PFSK-1 (cell line): ENCODE results near the gene CHD5.

ENCODE experiments used
- FOXP2 ChIP-seq: optimal IDR thresholded peaks from 2 replicates; pipeline ENCODE3; 2011; ENCODE audit warnings: borderline replicate concordance, control low read depth, inconsistent platforms; ENCODE audit not compliant: insufficient read depth; ENCODE audit errors: extremely low read length, extremely low read depth
- POLR2AphosphoS5 ChIP-seq: IDR thresholded peaks from 2 replicates; pipeline ENCODE4 v1.6.1; 2012; ENCODE audit warnings: low read depth, mild to moderate bottlenecking, control low read depth, low read length, moderate library complexity
- SIN3A ChIP-seq: IDR thresholded peaks from 2 replicates; pipeline ENCODE4 v1.6.1; 2012; ENCODE audit warnings: mild to moderate bottlenecking, low read length, moderate library complexity, borderline replicate concordance; ENCODE audit not compliant: insufficient read depth
- TAF1 ChIP-seq: IDR thresholded peaks from 2 replicates; pipeline ENCODE4 v1.6.1; 2012; ENCODE audit warnings: low read length, control low read depth, borderline replicate concordance; ENCODE audit not compliant: insufficient read depth
- TF ChIP-seq, protein P1 (sequence below), 2 experiments: IDR thresholded peaks; 2 replicates each; pipeline versions ENCODE4 v1.6.1 to v1.8.0; 2011 to 2012; ENCODE audit warnings: low read depth in 2 of 2, low read length in 2 of 2, control low read depth in 1 of 2, inconsistent platforms in 1 of 2, mild to moderate bottlenecking in 1 of 2, moderate library complexity in 1 of 2; ENCODE audit not compliant: insufficient read depth in 1 of 2

The CHD5 gene

GRCh38 chr1:6150006-6150938 lies 29.8 kb downstream of the CHD5 start:
- TF ChIP-seq TAF1 (no peak), FOXP2 (no peak), SIN3A (no peak), POLR2AphosphoS5 (no peak)
- TF ChIP-seq, protein P1, sequence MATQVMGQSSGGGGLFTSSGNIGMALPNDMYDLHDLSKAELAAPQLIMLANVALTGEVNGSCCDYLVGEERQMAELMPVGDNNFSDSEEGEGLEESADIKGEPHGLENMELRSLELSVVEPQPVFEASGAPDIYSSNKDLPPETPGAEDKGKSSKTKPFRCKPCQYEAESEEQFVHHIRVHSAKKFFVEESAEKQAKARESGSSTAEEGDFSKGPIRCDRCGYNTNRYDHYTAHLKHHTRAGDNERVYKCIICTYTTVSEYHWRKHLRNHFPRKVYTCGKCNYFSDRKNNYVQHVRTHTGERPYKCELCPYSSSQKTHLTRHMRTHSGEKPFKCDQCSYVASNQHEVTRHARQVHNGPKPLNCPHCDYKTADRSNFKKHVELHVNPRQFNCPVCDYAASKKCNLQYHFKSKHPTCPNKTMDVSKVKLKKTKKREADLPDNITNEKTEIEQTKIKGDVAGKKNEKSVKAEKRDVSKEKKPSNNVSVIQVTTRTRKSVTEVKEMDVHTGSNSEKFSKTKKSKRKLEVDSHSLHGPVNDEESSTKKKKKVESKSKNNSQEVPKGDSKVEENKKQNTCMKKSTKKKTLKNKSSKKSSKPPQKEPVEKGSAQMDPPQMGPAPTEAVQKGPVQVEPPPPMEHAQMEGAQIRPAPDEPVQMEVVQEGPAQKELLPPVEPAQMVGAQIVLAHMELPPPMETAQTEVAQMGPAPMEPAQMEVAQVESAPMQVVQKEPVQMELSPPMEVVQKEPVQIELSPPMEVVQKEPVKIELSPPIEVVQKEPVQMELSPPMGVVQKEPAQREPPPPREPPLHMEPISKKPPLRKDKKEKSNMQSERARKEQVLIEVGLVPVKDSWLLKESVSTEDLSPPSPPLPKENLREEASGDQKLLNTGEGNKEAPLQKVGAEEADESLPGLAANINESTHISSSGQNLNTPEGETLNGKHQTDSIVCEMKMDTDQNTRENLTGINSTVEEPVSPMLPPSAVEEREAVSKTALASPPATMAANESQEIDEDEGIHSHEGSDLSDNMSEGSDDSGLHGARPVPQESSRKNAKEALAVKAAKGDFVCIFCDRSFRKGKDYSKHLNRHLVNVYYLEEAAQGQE (IDR thresholded peaks at IDR 0.05; ENCODE audit: insufficient read depth in 1 of 2, low read depth in 2 of 2, low read length in 2 of 2): no peak

DNA sequence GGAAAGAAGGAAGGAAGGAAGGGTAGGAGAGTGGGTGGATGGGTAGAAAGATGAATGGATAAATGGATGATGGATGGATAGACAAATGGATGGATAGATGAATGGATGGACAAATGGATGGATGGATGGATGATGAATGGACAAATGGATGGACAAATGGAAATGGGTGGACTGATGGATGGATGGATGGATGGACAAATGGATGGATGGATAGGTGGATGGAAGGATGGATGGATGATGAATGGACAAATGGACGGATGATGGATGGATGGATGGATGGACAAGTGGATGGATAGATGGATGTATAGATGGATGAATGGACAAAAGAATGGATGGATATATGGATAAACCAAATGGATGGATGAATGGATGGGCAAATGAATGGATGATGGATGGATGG lies 30.5 kb downstream of the CHD5 start:
- TF ChIP-seq TAF1: no peak
- TF ChIP-seq, protein P1 (IDR thresholded peaks at IDR 0.05; ENCODE audit: insufficient read depth in 1 of 2, low read depth in 2 of 2, low read length in 2 of 2): no peak
- TF ChIP-seq SIN3A: no peak
- TF ChIP-seq POLR2AphosphoS5: no peak
- no peak for TF ChIP-seq FOXP2

- TF ChIP-seq, protein P1 (IDR thresholded peaks at IDR 0.05; ENCODE audit: insufficient read depth in 1 of 2, low read depth in 2 of 2, low read length in 2 of 2): no peak
- TF ChIP-seq SIN3A (no peak), TAF1 (no peak), FOXP2 (no peak)
Measured at GRCh38 chr1:6148497-6149241, 31.5 kb downstream of the CHD5 start.

- TF ChIP-seq TAF1 (no peak), POLR2AphosphoS5 (no peak), SIN3A (no peak), FOXP2 (no peak)
- TF ChIP-seq, protein P1 (IDR thresholded peaks at IDR 0.05; ENCODE audit: insufficient read depth in 1 of 2, low read depth in 2 of 2, low read length in 2 of 2): no peak
Measured at GRCh38 chr1:6145864-6146410, 34.2 kb downstream of the CHD5 start.
